PC-3 (cell line): Measurements from ENCODE around the gene PGAP6. TPM values are rescaled to one million over a fixed set of nuclear protein-coding genes. Genes with fewer than 3 reads are reported as not detected.
A peak's percentile ranks its signal among the peaks of the same experiment; 100 is the strongest.

ENCODE experiments used
- ATAC-seq: fragments of 200-7000 bp; cut with Tn5 transposase; 2 replicates; pipeline ENCODE4 v1.9.1; 2020; ENCODE audit warnings: mild to moderate bottlenecking, moderate library complexity
- BruUV-seq: library from RNA; stranded (reverse); fragments of 400-500 nt; replicated peaks from 2 replicates; lab custom pipeline; 2021; lab: Mats Ljungman, UMichigan
- CTCF ChIA-PET: fragments of 300-600 bp; sonication (Branson Sonifier 250); formaldehyde crosslinking; loops from one replicate; lab custom pipeline; 2022; ENCODE audit warnings: antibody characterized with exemption; lab: Charles Lee
- POLR2A ChIA-PET: fragments of 300-600 bp; sonication (Branson Sonifier 250); formaldehyde crosslinking; loops from one replicate; lab custom pipeline; 2022; ENCODE audit warnings: antibody characterized with exemption; ENCODE audit not compliant: unreplicated experiment; lab: Charles Lee
- DNase-seq: peaks from one replicate; pipeline ENCODE4 v3.0.0-alpha.2; 2015
- H2AFZ ChIP-seq: fragments of 300-600 bp; sonication (generic); 2 replicates; pipeline ENCODE4 v1.6.0; 2016; ENCODE audit warnings: antibody characterized with exemption, low read length
- H3F3A ChIP-seq: fragments of 300-600 bp; sonication (generic); one replicate; pipeline ENCODE4 v1.6.0; 2017; ENCODE audit warnings: antibody characterized with exemption, low read length, control low read depth, mild to moderate bottlenecking; ENCODE audit not compliant: unreplicated experiment
- H3K27ac ChIP-seq: fragments of 300-600 bp; sonication (generic); 2 replicates; pipeline ENCODE4 v1.5.1; 2016; ENCODE audit warnings: mild to moderate bottlenecking, low read length
- H3K27me3 ChIP-seq: fragments of 300-600 bp; sonication (generic); 2 replicates; pipeline ENCODE4 v1.6.1; 2016; ENCODE audit warnings: low read length, mixed read lengths
- H3K36me3 ChIP-seq: fragments of 300-600 bp; sonication (generic); 2 replicates; pipeline ENCODE4 v1.6.1; 2016; ENCODE audit warnings: low read depth, mixed run types, low read length, mixed read lengths
- H3K4me1 ChIP-seq: fragments of 300-600 bp; sonication (generic); 2 replicates; pipeline ENCODE4 v1.5.1; 2016; ENCODE audit warnings: low read length; ENCODE audit not compliant: insufficient read depth
- H3K4me2 ChIP-seq: fragments of 300-600 bp; sonication (generic); 2 replicates; pipeline ENCODE4 v1.6.0; 2016; ENCODE audit warnings: low read length
- H3K4me3 ChIP-seq: fragments of 300-600 bp; sonication (generic); 2 replicates; pipeline ENCODE4 v1.5.1; 2016; ENCODE audit warnings: mild to moderate bottlenecking, low read length, mixed read lengths
- H3K79me2 ChIP-seq: fragments of 300-600 bp; sonication (generic); 2 replicates; pipeline ENCODE4 v1.6.1; 2017; ENCODE audit warnings: low read length, mixed read lengths
- H3K9ac ChIP-seq: fragments of 300-600 bp; sonication (generic); 2 replicates; pipeline ENCODE4 v1.6.0; 2016; ENCODE audit warnings: mild to moderate bottlenecking, low read length
- H3K9me2 ChIP-seq: fragments of 300-600 bp; sonication (generic); replicated peaks from 2 replicates; pipeline ENCODE4 v1.6.1; 2016; ENCODE audit warnings: mixed run types, low read length, mixed read lengths
- H3K9me3 ChIP-seq: fragments of 300-600 bp; sonication (generic); 2 replicates; pipeline ENCODE4 v1.6.1; 2016; ENCODE audit warnings: low read length, mixed read lengths
- H4K20me1 ChIP-seq: fragments of 300-600 bp; sonication (generic); 2 replicates; pipeline ENCODE4 v1.6.1; 2016; ENCODE audit warnings: low read length, mixed read lengths
- EZH2 ChIP-seq: fragments of 300-600 bp; sonication (generic); IDR thresholded peaks from one replicate; pipeline ENCODE4 v1.6.1; 2017; ENCODE audit warnings: antibody characterized with exemption, mild to moderate bottlenecking, low read length; ENCODE audit not compliant: unreplicated experiment
- EZH2phosphoT487 ChIP-seq: fragments of 300-600 bp; sonication (generic); IDR thresholded peaks from 2 replicates; pipeline ENCODE4 v1.6.1; 2018; ENCODE audit warnings: mild to moderate bottlenecking, antibody characterized with exemption, low read length, borderline replicate concordance
- intact Hi-C: fragments of 100-400 bp; cut with micrococcal nuclease; formaldehyde crosslinking; loops from 2 replicates; pipeline ENCODE4 v1.9.0; 2023
- total RNA-seq: library from RNA; depleted of rRNA; stranded (reverse); fragments of >200 nt; gene quantifications from 2 replicates; pipeline ENCODE4 v1.2.3, GENCODE V29; 2014
- TF ChIP-seq, protein P1 (sequence below): fragments of 300-600 bp; sonication (generic); conservative IDR thresholded peaks from 2 replicates; pipeline ENCODE4 v1.5.1; 2017; ENCODE audit warnings: antibody characterized with exemption, low read depth, mild to moderate bottlenecking, low read length

Gene PGAP6
- total RNA-seq, 1 experiment from 2014 or later, result 40.8 TPM

DNA sequence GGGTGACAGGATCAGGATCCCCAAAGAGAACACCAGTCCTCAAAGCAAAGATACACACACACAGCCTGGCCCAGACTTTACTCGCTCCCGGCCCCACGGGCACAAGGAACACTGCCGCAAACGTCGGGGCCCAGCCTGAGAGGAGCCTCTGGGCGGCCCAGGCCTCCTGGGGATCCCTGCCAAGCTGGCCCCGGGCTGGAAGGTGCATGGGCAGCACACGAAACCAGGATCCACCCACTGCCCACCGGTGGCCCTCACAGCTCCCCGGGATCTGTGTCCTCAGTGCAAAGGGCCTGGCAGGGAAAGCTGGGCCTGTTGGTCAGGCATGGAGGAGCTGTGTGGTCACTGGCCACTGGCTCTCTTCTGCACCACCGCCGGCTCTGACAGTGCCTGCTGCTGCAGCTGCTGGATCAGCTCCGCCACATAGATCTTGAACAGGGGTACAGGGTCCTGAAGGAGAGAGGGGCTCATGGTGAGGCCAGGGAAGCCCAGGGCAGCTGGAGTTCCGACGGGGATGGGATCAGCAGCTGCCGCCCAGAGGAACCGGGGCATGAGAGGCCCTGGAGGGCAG is 14.4 kb downstream of the PGAP6 start:
- H3F3A ChIP-seq, result no peaks in the 10 kb centered on the region
- CTCF ChIA-PET, result no interaction called here
- TSS peak; percentile 13 for BruUV-seq
- no peak overlapping the region for H3K4me3 ChIP-seq
- intact Hi-C loops, result no loop called here
- H3K79me2 ChIP-seq, result no peaks in the 10 kb centered on the region
- no peaks in the 10 kb centered on the region for H4K20me1 ChIP-seq
- H3K4me1 ChIP-seq, result peaks cover 5% of the 10 kb centered on the region; the same call in 1 of the 2 replicates
- TF ChIP-seq EZH2phosphoT487 (no peak), EZH2 (no peak)
- TF ChIP-seq, protein P1, sequence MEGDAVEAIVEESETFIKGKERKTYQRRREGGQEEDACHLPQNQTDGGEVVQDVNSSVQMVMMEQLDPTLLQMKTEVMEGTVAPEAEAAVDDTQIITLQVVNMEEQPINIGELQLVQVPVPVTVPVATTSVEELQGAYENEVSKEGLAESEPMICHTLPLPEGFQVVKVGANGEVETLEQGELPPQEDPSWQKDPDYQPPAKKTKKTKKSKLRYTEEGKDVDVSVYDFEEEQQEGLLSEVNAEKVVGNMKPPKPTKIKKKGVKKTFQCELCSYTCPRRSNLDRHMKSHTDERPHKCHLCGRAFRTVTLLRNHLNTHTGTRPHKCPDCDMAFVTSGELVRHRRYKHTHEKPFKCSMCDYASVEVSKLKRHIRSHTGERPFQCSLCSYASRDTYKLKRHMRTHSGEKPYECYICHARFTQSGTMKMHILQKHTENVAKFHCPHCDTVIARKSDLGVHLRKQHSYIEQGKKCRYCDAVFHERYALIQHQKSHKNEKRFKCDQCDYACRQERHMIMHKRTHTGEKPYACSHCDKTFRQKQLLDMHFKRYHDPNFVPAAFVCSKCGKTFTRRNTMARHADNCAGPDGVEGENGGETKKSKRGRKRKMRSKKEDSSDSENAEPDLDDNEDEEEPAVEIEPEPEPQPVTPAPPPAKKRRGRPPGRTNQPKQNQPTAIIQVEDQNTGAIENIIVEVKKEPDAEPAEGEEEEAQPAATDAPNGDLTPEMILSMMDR, result no peak
- POLR2A ChIA-PET, result no interaction called here
- ATAC-seq (no peak), DNase-seq (no peak)
- H3K27me3 ChIP-seq, result no peaks in the 10 kb centered on the region
- no peak overlapping the region for H3K27ac ChIP-seq
- H3K9me3 ChIP-seq, result no peaks in the 10 kb centered on the region
- H2AFZ ChIP-seq, result no peak overlapping the region
- no peaks in the 10 kb centered on the region for H3K36me3 ChIP-seq
- H3K9me2 ChIP-seq, result no peaks in the 10 kb centered on the region
- H3K4me2 ChIP-seq, result no peak overlapping the region
- H3K9ac ChIP-seq, result no peak overlapping the region

DNA sequence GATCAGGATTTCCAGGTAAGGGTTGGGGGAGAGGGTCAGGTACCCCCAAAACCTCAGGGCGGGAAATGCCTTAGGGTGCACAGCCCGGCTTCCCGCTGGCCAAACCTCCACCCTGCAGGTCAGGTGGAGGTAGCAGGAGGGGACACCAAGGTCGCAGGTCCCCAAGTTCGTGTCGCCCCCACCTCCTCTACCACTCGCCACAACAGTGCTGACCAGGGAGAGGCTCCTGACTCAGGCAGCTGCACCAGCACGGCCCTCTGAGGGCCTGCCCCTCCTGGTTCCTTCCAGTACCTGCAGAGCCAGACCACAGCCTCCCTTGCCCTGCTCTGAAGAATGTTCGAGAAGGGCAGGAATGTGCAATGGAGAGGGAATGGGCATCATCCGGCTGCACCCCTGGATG is 15.3 kb downstream of the PGAP6 start:
- no TSS peak for BruUV-seq
- H3K9ac ChIP-seq, result no peak overlapping the region
- no peak for TF ChIP-seq EZH2phosphoT487
- TF ChIP-seq, protein P1, result no peak
- no peak for TF ChIP-seq EZH2

DNA sequence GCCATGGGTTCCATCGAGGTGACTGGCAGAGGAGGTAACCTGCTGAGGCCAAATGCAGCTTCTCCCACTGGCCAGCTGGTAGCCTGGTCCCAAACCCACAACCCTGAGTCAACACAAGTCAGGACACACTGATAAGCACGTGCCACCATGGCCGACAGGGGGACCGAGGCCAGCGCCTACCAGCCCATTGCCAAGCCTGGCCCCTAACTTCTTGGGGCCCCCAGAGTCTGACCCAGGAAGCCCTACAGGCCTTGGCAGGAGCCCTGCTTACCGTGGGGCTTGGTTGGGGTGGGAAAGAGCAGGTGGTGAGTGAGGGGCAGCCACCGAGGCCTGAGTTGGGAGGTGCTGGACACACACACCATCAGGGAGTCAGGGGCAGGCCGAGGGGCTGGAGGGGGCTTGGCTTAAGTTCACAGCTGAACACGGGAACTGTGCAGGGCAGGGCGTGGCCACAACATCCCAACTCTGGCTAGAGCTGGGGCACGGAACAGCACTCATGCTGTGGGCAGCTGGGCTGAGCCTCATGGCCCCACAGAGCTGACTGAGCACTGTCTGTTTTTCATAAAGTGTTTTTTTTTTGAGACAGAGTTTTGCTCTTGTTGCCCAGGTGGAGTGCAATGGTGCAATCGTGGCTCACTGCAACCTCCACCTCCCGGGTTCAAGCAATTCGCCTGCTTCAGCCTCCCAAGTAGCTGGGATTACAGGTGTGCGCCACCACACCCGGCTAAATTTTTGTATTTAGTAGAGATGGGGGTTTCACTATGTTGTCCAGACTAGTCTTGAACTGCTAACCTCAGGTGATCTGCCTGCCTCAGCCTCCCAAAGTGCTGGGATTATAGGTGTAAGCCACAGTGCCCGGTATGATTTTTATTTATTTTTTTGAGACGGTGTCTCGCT is 16.9 kb downstream of the PGAP6 start:
- no TSS peak for BruUV-seq
- CTCF ChIA-PET, result interaction anchor here (0.6 kb wide), 1 partner anchor 168 kb away, joined by 3 read pairs; no protein-coding TSS in a partner anchor

More for the DNA sequence above, 15.3 kb downstream of the PGAP6 start:
- H4K20me1 ChIP-seq, result no peaks in the 10 kb centered on the region
- peaks cover 7% of the 10 kb centered on the region; the same call in 1 of the 2 replicates for H3K4me1 ChIP-seq
- ChIA-PET POLR2A (no interaction called here), CTCF (no interaction called here)
- intact Hi-C loops, result no loop called here
- H3K4me3 ChIP-seq, result no peak overlapping the region
- no peak overlapping the region for H2AFZ ChIP-seq
- no peaks in the 10 kb centered on the region for H3F3A ChIP-seq
- H3K79me2 ChIP-seq, result no peaks in the 10 kb centered on the region
- DNase-seq (no peak), ATAC-seq (no peak)
- H3K9me2 ChIP-seq, result no peaks in the 10 kb centered on the region
- H3K4me2 ChIP-seq, result no peak overlapping the region
- H3K36me3 ChIP-seq, result no peaks in the 10 kb centered on the region
- H3K27ac ChIP-seq, result no peak overlapping the region
- H3K9me3 ChIP-seq, result no peaks in the 10 kb centered on the region
- H3K27me3 ChIP-seq, result no peaks in the 10 kb centered on the region

More for the DNA sequence above, 16.9 kb downstream of the PGAP6 start:
- DNase-seq, result no peak
- TF ChIP-seq EZH2phosphoT487, result no peak
- TF ChIP-seq EZH2, result no peak
- TF ChIP-seq, protein P1, result no peak
- Histone ChIP-seq H3K36me3 (no peaks in the 10 kb centered on the region), H3K9ac (no peak overlapping the region), H3K27ac (no peak overlapping the region), H3F3A (no peaks in the 10 kb centered on the region), H3K4me3 (no peak overlapping the region), H3K79me2 (no peaks in the 10 kb centered on the region), H3K9me2 (no peaks in the 10 kb centered on the region), H3K27me3 (no peaks in the 10 kb centered on the region), H3K4me1 (peaks cover 7% of the 10 kb centered on the region; the same call in 1 of the 2 replicates), H4K20me1 (no peaks in the 10 kb centered on the region), H3K4me2 (no peak overlapping the region), H3K9me3 (no peaks in the 10 kb centered on the region), H2AFZ (no peak overlapping the region)
- POLR2A ChIA-PET, result no interaction called here
- intact Hi-C loops, result no loop called here
- ATAC-seq, result no peak
